BJ (cell line): ENCODE data around the gene CASKIN2. TPM values are rescaled to one million over a fixed set of nuclear protein-coding genes. Genes with fewer than 3 reads are reported as not detected.

Experiments
- CTCF ChIA-PET: fragments of 350-600 bp; formaldehyde crosslinking; extraction: SDS; loops from one replicate; lab custom pipeline; 2021; ENCODE audit warnings: antibody characterized with exemption, inconsistent platforms; lab: Yijun Ruan, JAX
- POLR2A ChIA-PET: fragments of 300-600 bp; sonication (Branson Sonifier 250); formaldehyde crosslinking; extraction: SDS; loops from one replicate; lab custom pipeline; 2021; ENCODE audit warnings: antibody characterized with exemption; lab: Charles Lee
- DNase-seq: peaks from one replicate; pipeline ENCODE4 v3.0.0-alpha.2; 2011; ENCODE audit warnings: low read depth
- H3K27me3 ChIP-seq: 2 replicates; pipeline ENCODE4 v1.6.0; 2011; ENCODE audit warnings: low read length; ENCODE audit not compliant: control insufficient read depth, insufficient read depth
- H3K36me3 ChIP-seq: 2 replicates; pipeline ENCODE4 v1.5.1; 2011; ENCODE audit warnings: low read length; ENCODE audit not compliant: control insufficient read depth, insufficient read depth
- H3K4me3 ChIP-seq: 2 replicates; pipeline ENCODE4 v1.5.1; 2011; ENCODE audit warnings: low read depth, mild to moderate bottlenecking, control low read depth, low read length
- CTCF ChIP-seq: IDR thresholded peaks from 2 replicates; pipeline ENCODE4 v1.5.1; 2011; ENCODE audit warnings: low read depth, mild to moderate bottlenecking, control low read depth, inconsistent platforms, low read length, moderate library complexity; ENCODE audit not compliant: insufficient read depth
- polyA plus RNA-seq: library from polyadenylated mRNA; depleted of rRNA; stranded (reverse); fragments of >200 nt; gene quantifications from 2 replicates; pipeline ENCODE4 v1.2.3, GENCODE V29; 2011

The CASKIN2 gene
- polyA plus RNA-seq, 1 experiment, result 4.8 TPM

- no peaks in the 10 kb centered on the region for H3K27me3 ChIP-seq
- no peak for DNase-seq
- no peak overlapping the region for H3K4me3 ChIP-seq
- POLR2A ChIA-PET, result no interaction called here
- CTCF ChIA-PET, result interaction anchor here (1.5 kb wide), 1 partner anchor 14 kb away, joined by 3 read pairs; no protein-coding TSS in a partner anchor
- H3K36me3 ChIP-seq, result peaks cover 12% of the 10 kb centered on the region
- no peak for TF ChIP-seq CTCF
Measured at GRCh38 chr17:75473246-75473645, 42.1 kb downstream of the CASKIN2 start.

- POLR2A ChIA-PET, result no interaction called here
- Histone ChIP-seq H3K27me3 (no peaks in the 10 kb centered on the region), H3K4me3 (no peak overlapping the region), H3K36me3 (peaks cover 12% of the 10 kb centered on the region)
- DNase-seq, result no peak
- no peak for TF ChIP-seq CTCF
- CTCF ChIA-PET, result no interaction called here
Measured at GRCh38 chr17:75472119-75472518, 43.2 kb downstream of the CASKIN2 start.

- TF ChIP-seq CTCF, result no peak
- no peak for DNase-seq
- H3K27me3 ChIP-seq, result no peaks in the 10 kb centered on the region
- POLR2A ChIA-PET, result no interaction called here
- no peak overlapping the region for H3K4me3 ChIP-seq
- H3K36me3 ChIP-seq, result peaks cover 12% of the 10 kb centered on the region
- CTCF ChIA-PET, result interaction anchor here (0.6 to 1.1 kb wide), 3 partner anchors 15 to 67 kb away, joined by 3 to 4 read pairs (median 3); partner anchors contain the start of gene TMEM94
Measured at GRCh38 chr17:75471207-75471606, 44.1 kb downstream of the CASKIN2 start.

GRCh38 chr17:75468779-75469373 is 46.5 kb downstream of the CASKIN2 start:
- Histone ChIP-seq H3K4me3 (no peak overlapping the region), H3K36me3 (peaks cover 9% of the 10 kb centered on the region), H3K27me3 (no peaks in the 10 kb centered on the region)
- no peak for TF ChIP-seq CTCF
- ChIA-PET POLR2A (no interaction called here), CTCF (interaction anchor here (1.6 kb wide), 1 partner anchor 11 kb away, joined by 6 read pairs; no protein-coding TSS in a partner anchor)
- no peak for DNase-seq

DNA sequence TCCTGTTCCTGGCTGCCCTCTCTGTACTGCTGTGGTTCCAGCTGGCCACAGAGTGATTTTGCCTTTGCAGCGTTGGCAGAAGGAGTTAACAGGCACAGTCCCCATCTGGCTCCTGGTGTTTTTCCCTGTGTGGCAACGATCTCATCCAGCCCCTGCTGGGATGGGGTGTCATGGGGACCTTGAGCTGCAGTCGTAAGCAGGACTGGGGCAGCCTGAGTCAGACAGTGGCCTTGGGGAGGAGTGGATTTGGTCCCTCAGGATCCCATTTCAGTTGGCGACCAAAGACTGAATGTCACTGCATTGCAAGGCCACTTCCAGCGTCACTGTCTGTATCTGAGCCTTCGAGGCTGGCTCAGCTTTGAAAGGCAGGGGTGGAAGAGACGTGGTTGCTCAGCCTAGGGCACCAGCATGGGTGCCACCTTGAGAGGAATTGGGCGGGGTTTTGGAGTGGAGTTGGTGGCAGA is 47.0 kb downstream of the CASKIN2 start:
- peaks cover 8% of the 10 kb centered on the region for H3K36me3 ChIP-seq
- CTCF ChIA-PET, result interaction anchor here (1.6 kb wide), 1 partner anchor 12 kb away, joined by 6 read pairs; no protein-coding TSS in a partner anchor
- POLR2A ChIA-PET, result no interaction called here

More for the DNA sequence above, 47.0 kb downstream of the CASKIN2 start:
- no peak for DNase-seq
- Histone ChIP-seq H3K4me3 (no peak overlapping the region), H3K27me3 (no peaks in the 10 kb centered on the region)
- TF ChIP-seq CTCF, result no peak
